HEK293 (cell line): ENCODE measurements around the gene AQP6.

Experiments used
- CTCF ChIP-seq: fragments of 450-650 bp; formaldehyde crosslinking; IDR thresholded peaks from 2 replicates; pipeline ENCODE4 v1.5.1; 2016; ENCODE audit warnings: missing biosample characterization, missing genetic modification characterization
- MYNN ChIP-seq: fragments of 450-650 bp; formaldehyde crosslinking; IDR thresholded peaks from 2 replicates; pipeline ENCODE4 v1.5.1; 2016; ENCODE audit warnings: missing biosample characterization, missing genetic modification characterization, borderline replicate concordance
- REST ChIP-seq: fragments of 450-650 bp; formaldehyde crosslinking; IDR thresholded peaks from 2 replicates; pipeline ENCODE4 v1.5.1; 2016; ENCODE audit warnings: missing biosample characterization, missing genetic modification characterization
- SP2 ChIP-seq: fragments of 450-650 bp; formaldehyde crosslinking; IDR thresholded peaks from 2 replicates; pipeline ENCODE4 v1.5.1; 2016; ENCODE audit warnings: missing biosample characterization, missing genetic modification characterization
- TSHZ1 ChIP-seq: fragments of 450-650 bp; formaldehyde crosslinking; IDR thresholded peaks from 2 replicates; pipeline ENCODE4 v1.5.1; 2016; ENCODE audit warnings: missing biosample characterization, missing genetic modification characterization, borderline replicate concordance
- ZNF121 ChIP-seq: fragments of 450-650 bp; formaldehyde crosslinking; IDR thresholded peaks from 2 replicates; pipeline ENCODE4 v1.5.1; 2016; ENCODE audit warnings: missing biosample characterization, missing genetic modification characterization
- ZNF24 ChIP-seq: fragments of 450-650 bp; formaldehyde crosslinking; IDR thresholded peaks from 2 replicates; pipeline ENCODE4 v1.5.1; 2016; ENCODE audit warnings: missing biosample characterization, missing genetic modification characterization
- ZNF266 ChIP-seq: fragments of 450-650 bp; formaldehyde crosslinking; IDR thresholded peaks from 2 replicates; pipeline ENCODE4 v1.5.1; 2016; ENCODE audit warnings: missing biosample characterization, missing genetic modification characterization, low read depth
- ZNF274 ChIP-seq, 2 experiments: fragments of 200-500 bp in 1 of 2; fragments of 450-650 bp in 1 of 2; sonication (Bioruptor generic) in 1 of 2; formaldehyde crosslinking in 1 of 2; IDR thresholded peaks; 2 replicates each; pipeline versions ENCODE4 v1.5.1 to v1.6.1; 2014 to 2016; ENCODE audit warnings: borderline replicate concordance in 1 of 2, inconsistent platforms in 1 of 2, low read length in 1 of 2, missing biosample characterization in 1 of 2, missing genetic modification characterization in 1 of 2
- ZNF558 ChIP-seq: fragments of 450-650 bp; formaldehyde crosslinking; IDR thresholded peaks from 2 replicates; pipeline ENCODE4 v1.5.1; 2016; ENCODE audit warnings: missing biosample characterization, missing genetic modification characterization
- ZNF561 ChIP-seq: fragments of 450-650 bp; IDR thresholded peaks from 2 replicates; pipeline ENCODE4 v1.5.1; 2018; ENCODE audit warnings: missing biosample characterization, missing genetic modification characterization, borderline replicate concordance
- ZNF837 ChIP-seq: fragments of 450-650 bp; formaldehyde crosslinking; IDR thresholded peaks from 2 replicates; pipeline ENCODE4 v1.5.1; 2016; ENCODE audit warnings: missing biosample characterization, missing genetic modification characterization

DNA sequence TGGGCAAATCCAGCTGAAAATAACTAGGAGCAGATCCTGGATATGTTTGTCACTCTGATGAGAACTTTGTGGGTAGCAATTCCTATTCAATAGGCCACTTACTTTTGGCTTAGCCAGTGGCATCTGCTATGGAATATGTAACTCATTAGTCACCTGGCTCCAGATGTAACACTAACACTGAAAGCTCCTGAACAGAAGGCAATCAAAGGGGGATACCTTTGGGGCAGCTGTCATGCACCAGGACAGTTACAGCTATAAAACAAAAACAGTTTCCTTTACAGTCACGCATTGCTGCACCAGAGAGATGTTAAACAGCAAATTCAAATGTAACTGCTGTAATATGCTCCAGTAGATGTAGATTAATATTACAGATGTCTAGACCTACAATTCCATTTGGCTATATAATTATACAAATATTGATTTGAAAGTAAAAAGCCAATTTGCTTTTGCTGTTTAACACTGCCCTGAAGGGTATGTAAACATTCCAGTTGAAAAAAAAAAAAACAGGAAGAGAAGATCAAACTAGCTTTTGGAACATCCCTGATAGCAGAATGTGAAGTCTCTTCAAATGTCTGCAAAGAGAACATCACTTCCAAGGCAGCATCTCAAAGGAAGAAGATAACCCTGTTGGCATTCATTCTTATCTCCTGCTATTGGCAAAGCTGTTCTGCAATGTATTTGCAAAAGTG, 34.2 kb downstream of the AQP6 start:
- TF ChIP-seq SP2 (tag by site-specific recombination) (no peak), CTCF (tag by site-specific recombination) (no peak), ZNF558 (tag by site-specific recombination) (no peak), ZNF274 (IDR thresholded peaks at IDR 0.05; ENCODE audit: low read length) (no peak), ZNF274 (tag by site-specific recombination; IDR thresholded peaks at IDR 0.05; ENCODE audit: borderline replicate concordance) (no peak), REST (tag by site-specific recombination) (no peak), ZNF561 (tag by site-specific recombination) (no peak), ZNF24 (no peak), TSHZ1 (tag by site-specific recombination) (no peak), ZNF837 (tag by site-specific recombination) (no peak), MYNN (tag by site-specific recombination) (no peak), ZNF121 (no peak), ZNF266 (tag by site-specific recombination) (no peak)
